ENCODE results near the gene ZSCAN5C.

ZSCAN5C gene

GRCh38 chr19:56252699-56253422 is 50.8 kb downstream of the ZSCAN5C start:
- Mint-ChIP-seq H3K9me3 (no peaks in the 10 kb centered on the region), H3K27ac (ENCODE audit: low read depth) (no peak overlapping the region), H3K4me3 (no peak overlapping the region)

GRCh38 chr19:56253737-56254136 is 51.7 kb downstream of the ZSCAN5C start:
- ATAC-seq (replicated peaks; ENCODE audit: extremely low read depth, poor library complexity, severe bottlenecking) (no peak), DNase-seq (ENCODE audit: low spot score in 2 of 2) (no peak)
- Mint-ChIP-seq H3K9me3 (no peaks in the 10 kb centered on the region), H3K4me3 (no peak overlapping the region), H3K27me3 (no peaks in the 10 kb centered on the region), H3K27ac (ENCODE audit: low read depth) (no peak overlapping the region), H3K36me3 (ENCODE audit: insufficient read depth) (no peaks in the 10 kb centered on the region), H3K4me1 (peaks cover 9% of the 10 kb centered on the region)

More at GRCh38 chr19:56252699-56253422, 50.8 kb downstream of the ZSCAN5C start:
- Mint-ChIP-seq H3K36me3 (ENCODE audit: insufficient read depth) (no peaks in the 10 kb centered on the region), H3K27me3 (no peaks in the 10 kb centered on the region), H3K4me1 (peaks cover 9% of the 10 kb centered on the region)
- DNase-seq (ENCODE audit: low spot score in 2 of 2): peak; percentile 46 to 47
- ATAC-seq (replicated peaks; ENCODE audit: extremely low read depth, poor library complexity, severe bottlenecking): no peak

- ATAC-seq (replicated peaks; ENCODE audit: extremely low read depth, poor library complexity, severe bottlenecking) (no peak), DNase-seq (ENCODE audit: low spot score in 2 of 2) (no peak)
- Mint-ChIP-seq H3K27ac (ENCODE audit: low read depth) (no peak overlapping the region), H3K9me3 (no peaks in the 10 kb centered on the region), H3K4me1 (no peaks in the 10 kb centered on the region), H3K36me3 (ENCODE audit: insufficient read depth) (no peaks in the 10 kb centered on the region), H3K4me3 (no peak overlapping the region), H3K27me3 (no peaks in the 10 kb centered on the region)
Measured at GRCh38 chr19:56258272-56258671, 56.2 kb downstream of the ZSCAN5C start.
